Activated T-helper 1 cell treated with anti-CD3 and anti-CD28 coated beads, Interleukin-2, amount 50 U/mL, for 16 hours (primary cell): ENCODE results near the gene PFKFB2.
A peak's percentile ranks its signal among the peaks of the same experiment; 100 is the strongest.
"Not testable (repeated sequence)": the region's sequence is repeated elsewhere in the genome, so short reads cannot be mapped to it uniquely, and the experiment has no call there.

Experiments
- DNase-seq, 2 donors: peaks; one replicate each; pipeline ENCODE4 v3.0.0-alpha.2; 2020; ENCODE audit warnings: low read depth in 1 of 2, low spot score in 1 of 2

PFKFB2 gene

DNA sequence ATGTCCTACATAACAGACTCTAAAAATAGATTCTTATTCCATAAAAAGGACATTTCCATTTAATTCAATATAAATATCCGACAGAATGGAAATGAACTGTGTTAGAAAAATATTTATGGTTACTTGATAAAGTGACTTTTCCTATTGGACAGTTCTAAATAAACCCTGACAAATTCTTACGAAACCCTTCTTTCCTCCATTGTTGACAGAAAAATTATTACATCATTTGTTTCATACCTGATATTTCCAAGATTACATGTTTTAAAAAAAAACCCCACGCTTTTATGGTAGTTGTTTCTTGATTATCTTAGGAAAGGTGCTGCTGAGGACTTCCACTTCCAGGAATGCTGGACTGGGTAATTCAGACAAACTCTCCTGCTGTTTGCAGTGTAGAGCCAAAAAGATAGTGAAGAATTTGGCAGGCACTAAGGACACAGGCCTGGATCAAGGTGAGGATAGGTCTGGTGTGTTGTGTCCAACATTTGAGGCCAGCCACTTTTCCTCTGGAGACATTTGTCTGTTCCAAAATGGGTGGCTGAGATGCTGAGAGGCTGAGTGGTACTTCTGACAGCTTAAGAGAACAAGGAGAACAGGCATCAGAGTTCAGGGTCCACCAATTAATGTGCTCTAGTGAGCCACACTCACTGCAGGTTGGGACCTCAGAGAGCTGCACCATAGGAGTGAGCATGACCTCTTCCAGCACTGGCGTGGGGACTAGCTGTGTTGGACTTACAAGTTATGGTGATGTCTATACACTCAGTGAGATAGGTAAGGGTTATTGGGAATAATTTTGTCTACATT, 13.5 kb upstream of the PFKFB2 start:
- DNase-seq, result no peak

DNA sequence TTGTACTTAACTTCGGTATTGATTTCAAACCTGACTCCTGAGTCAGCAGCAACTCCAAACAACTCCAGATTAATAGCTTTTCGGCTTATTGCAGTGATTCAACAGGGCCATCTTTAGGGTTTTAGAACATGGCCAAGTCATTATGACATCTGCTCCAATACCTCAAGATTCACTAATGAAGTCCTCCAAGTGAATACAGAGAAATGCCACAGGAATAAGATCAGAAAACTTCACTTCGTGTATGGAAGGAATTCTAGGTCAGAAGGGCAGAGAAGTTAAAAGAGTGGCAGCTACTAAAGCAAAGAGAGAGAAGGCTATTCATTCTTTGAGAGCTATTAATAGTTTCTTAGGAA, 12.9 kb upstream of the PFKFB2 start:
- DNase-seq, result no peak

DNA sequence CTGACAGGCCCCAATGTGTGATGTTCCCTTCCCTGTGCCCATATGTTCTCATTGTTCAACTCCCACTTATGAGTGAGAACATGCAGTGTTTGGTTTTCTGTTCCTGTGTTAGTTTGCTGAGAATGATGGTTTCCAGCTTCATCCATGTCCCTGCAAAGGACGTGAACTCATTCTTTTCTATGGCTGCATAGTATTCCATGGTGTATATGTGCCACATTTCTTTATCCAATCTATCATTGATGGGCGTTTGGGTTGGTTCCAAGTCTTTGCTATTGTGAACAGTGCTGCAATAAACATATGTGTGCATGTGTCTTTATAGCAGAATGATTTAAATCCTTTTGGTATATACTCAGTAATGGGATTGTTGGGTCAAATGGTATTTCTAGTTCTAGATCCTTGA, 11.7 kb upstream of the PFKFB2 start:
- not testable (repeated sequence) for DNase-seq

DNA sequence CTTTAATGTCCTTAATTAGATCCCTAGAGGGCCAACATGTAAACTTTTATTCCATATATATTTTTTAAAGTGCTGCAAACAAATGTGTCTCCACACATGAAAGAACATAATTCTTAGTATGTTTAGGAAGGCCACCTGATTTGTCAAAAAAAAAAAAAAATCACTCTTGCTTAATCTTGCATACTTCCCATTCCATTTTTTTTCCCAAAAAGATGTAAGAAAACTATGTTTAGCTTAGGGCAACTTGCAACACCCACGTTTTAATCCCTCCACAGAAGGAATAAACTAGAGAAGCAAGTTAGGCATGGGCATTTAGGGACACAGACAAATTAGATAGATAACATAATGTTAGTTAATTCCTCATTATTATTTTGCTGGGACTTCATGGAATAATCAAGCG, 7.6 kb upstream of the PFKFB2 start:
- no peak for DNase-seq

DNA sequence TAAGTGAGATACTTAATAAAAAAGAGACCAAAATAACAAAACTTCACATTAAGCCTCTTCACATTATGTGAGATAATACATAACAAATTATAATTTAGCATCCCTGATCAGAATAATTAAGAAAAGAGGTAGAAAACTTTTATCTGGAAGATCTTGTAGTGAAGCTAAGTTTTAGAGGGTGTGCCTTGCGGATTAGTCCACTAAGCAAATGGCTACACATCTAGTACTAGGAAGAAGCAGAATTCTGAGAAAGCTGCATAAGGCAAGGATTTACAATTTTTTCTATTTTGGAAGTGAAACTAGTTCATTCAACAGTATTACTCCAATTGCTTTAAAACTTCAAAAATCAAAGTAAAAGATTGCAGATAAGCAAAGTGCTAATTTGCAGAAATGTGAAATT, 5.6 kb upstream of the PFKFB2 start:
- DNase-seq, result no peak

DNA sequence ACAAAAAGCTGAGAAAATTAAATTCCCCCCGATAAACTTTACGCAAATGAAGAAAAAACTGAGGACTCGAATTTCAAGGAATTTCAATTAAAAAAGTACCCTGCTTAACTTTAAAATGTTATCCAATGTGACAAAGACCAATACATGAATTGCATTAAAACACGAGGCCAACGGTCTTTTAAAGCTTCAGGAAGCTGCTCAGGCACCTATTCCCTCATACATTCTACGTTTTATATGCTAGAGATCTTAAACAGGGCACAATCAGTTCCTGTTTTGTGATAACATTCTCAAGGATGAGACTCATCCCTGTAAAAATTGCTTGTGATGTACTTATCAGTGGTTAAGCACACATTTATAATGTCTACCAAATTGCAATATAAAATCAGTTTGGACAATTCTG, 5.0 kb upstream of the PFKFB2 start:
- DNase-seq, result no peak

DNA sequence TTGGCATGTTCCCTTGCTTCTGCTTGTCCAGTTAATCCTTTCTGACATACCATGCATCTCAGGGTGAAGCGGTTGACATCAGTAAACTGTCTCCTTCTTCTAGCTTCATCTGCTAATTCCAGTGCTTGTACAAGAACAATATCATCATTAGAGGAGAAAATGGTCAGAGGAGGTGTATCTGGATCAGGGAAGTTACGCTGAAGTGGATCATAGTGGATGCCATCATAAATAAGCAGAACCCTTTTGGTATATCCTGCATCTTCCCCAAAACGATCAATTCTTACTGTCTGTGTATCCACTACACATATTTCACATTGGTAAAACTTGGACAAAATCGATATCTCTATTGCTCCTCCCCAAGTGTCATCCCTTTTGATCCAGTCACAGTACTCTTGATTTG, 4.0 kb upstream of the PFKFB2 start:
- no peak for DNase-seq

DNA sequence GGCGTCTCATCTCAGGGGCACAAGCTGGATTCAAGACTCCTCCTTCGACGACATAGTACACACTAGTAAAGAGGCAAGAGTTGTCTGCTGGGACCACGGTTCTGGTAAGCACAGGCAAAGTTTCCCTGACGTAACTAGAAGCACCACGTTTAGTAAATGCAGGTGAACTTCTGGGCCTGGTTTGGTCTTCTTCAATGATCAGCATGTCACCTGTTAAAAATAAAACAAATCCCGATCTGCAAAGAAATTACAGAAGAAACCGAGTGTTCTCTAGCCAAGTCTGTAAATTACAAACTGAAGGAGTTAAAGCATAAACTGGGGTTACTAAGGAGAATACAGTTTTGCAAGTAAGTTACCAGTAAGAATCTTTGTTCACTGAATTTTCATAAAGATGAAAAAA, 3.6 kb upstream of the PFKFB2 start:
- DNase-seq, result no peak

DNA sequence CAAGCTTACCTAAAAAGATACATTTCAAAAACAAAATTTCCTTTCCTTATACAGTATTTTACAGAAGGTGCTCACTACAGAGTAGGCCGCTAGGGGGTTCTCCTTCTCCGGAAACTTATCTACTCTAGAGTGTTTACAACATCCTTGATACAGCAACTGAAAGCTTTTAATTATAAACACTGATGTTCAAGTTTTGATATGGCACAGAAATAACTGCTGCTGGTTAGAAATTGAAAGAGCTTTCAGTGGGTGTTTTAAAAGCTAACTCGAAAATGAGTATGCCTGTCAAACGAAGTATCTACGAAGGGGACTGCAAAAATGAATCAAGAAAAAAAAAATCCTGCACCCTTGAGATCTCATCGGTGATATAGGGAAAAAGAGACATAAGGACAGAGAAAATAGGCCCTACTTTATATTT, 3.1 kb upstream of the PFKFB2 start:
- DNase-seq, result peak in 1 of 2 donors; percentile 29

DNA sequence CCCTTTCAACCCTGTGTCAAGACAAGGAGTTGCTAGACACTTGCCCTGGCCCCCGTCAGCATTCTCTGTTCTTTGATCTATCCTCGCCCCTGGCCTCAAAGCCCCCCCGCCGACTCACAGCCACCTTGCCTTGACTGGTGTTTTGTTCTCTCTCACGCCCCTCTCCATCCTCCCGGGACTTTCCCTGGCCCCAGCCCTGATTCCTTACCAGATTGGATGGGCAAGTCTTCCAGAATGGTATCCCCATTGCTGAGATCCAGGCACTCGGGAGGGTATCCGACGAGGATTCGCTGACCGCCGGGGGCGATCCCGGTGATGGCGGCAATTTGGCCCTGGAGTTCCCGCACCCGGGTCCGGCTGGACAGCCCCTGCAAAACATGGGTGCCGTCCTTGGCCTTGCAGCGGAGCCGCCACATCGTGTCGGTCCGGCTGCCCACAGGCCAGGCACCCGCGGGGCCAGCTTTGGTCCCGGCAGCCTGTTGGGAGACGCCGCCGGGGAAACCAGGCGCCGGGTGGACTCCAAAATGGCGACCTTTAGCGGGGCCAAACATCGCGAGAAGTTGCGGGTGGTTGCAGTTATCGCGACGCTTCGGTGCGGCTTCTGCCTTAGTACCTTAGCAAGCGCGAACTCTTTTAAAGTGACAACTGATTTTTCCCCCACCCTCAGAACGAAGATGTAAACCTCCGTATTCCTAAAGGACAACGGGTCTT, 2.4 kb upstream of the PFKFB2 start:
- peak; percentile 67 to 78 for DNase-seq

DNA sequence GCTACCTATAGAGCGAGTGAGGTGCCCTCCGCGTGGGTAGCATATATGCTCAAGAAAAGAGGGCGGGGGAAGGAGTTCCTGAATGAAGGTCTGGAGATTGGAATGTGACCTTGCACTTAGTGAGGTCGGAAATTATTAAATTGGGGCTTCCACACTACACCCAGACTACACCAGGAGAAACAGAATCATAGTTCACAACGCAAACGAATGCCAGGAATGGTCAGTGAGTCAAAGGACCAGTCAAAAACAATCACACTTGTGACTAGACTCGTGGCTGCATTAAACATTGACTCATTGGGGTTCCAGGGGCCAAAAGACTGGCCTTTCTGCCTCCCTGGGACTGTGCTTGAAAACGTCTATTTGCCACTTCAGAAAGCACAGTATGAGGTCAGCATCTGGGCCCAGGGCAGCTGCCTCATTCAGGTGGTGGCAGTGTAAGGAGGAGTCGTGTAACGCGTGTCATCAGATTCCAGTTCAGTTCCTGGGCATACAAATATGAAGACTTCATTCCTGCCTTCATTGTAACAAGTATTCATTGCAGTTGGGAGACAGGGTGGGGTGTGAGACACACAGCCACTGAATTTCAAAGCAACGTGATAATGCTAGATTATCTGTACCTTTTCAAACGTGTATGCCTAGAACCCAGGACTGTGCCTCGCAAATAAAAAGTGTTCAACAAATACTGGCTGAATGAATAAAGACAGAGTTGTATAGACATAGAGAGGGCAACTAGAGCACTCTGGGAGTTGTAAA, 1.7 kb upstream of the PFKFB2 start, which contains the start of gene YOD1:
Gene YOD1 (minus strand): TSS at position 18 of the 753 bp plus-strand sequence. CDS start 178 bp downstream, outside the sequence.
- no peak for DNase-seq

DNA sequence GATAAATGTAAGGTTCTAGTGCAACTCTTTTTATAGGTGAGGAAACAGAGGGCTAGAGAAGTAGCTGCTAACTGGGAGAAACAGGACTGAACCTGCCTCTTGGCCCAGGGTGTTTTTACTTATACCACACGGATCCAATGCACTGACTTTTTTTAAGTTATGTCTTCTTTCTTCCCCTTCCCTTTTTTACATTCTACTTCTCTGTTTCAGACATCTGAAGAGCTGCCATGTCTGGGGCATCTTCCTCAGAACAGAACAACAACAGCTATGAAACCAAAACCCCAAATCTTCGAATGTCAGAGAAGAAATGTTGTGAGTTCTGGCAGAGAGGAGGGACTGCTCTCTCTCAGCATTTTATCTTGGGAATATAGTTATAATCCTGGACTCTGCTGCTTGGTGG, 1.4 kb downstream of the PFKFB2 start:
- DNase-seq, result no peak

DNA sequence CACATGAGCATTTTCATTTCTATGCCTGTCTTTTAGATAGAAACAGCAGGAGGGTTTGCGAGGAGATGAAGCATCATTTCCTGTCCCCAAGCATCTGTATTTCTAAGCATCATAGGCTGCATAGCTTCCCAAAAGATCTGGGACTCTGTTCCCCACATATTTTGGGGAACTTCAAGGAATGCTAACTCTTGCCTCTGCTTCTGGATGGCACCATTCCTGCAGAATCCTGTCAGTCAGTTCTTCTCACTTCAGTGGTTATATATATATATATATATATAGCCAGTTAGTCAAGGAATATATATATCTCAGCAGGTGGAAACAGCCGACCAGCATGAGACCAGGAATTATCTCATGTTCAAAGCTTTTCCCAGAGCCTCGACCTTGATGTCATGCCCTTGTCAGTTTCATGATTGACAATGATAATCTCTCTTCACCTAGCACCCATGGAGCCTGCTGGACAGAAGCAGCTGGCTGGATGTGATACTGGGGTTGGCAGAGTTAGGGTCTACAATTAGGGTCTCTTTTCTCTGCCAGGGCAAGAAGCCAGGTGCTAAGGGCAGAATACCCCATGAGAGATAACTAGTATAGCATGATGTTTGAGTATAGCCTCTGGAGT, 2.4 kb downstream of the PFKFB2 start:
- DNase-seq, result no peak

DNA sequence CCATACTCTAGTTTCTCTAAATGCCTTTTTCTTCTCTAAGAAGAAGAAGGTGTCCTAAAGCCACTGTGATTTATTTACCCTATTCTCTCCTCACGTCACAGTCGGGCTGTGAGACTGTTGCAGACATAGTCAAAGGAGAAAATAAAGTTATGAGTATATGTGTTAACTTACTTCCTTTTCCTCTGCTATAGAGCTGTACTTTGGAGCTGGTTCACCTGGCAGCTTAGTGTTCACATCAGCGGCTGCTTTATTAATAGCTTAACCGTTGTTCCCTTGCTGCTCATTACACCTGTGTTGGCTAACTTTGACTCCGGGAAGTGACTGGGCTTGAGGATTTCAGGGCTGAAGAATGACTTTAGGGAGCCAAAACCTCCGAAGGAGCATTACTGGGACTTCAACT, 3.6 kb downstream of the PFKFB2 start:
- no peak for DNase-seq

DNA sequence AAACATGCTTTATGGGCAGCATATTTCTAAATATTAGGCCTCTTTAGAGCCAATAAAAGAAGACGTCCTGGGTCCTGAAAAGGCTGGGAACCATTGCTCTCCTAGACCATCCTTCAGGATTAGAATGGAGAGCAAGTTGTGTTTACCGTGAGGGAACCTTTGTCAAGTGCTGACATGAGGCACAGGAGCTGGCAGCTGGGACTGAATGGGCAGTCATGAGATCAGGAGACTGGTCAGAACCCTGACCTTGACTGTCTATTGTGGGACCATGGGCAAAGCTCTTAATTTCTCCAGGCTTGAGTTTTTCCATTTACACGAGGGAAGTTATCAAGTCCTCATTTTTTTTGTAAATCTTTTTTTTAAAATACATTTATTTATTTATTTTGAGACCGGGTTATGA, 5.2 kb downstream of the PFKFB2 start:
- no peak for DNase-seq

DNA sequence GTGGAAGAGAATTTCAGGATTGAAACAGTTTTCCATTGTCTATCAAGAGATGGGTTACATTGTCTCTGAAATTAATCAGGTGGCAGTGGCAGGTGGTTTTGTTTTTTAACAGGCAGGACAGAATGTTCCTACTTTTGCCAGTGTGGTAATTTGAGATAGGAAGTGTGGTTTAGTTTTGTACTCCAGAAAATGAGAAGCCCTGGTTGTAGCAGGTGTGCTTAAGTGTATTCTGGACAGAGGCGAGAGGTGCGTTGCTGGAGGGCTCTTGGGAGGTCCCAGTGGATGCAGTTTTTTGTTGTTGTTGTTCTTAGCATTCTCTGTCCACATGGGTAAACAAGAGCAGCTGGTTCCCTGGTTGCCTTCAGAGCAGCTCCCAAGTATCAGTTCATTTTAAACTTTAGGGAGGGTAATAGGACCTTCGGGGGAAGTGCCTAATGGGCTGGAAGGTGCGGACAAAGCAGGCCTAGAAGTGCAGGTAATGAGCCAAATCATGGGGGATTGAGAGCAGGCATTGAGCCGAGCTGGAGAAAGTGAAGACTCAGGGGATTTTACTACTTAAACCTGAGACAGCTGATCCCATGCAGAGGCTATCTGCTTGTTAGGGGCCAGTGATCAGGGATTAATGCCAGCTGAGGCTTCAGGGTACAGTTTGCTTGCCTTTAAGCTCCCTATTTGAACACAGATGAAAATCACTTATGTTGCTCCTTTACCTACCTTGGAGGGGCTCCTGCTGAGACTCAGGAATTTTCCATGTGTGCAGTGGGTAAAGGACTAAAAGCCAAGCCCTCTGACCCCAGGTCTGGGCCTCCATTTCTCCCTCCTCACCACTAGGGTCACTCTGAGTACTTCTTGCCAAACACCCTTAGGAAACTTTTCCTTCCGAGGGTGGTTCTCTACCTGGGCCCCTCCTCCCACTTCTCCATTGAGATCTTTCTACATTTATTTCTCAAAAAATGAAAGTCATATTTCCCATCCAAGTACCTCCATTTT, 6.1 kb downstream of the PFKFB2 start:
- no peak for DNase-seq

DNA sequence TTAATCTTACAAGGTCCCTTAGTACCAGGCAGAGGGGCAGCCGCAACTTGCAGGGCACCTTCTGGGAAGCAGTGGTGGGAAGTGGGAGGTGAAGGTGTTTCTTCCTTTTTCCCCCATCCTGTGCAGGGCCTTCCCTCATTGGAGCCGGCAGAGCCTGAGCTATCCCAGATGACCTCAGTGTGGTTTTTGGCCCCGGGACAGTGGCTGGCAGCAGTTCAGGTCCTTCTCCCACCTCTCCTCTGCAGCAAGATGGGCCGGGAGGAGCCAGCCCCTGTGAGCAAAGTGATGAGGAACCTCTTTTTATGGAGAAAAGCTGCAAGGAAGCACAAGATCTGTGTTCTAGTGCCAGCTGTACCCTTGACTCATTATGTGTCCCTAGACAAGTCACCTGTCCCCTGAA, 6.8 kb downstream of the PFKFB2 start:
- no peak for DNase-seq

DNA sequence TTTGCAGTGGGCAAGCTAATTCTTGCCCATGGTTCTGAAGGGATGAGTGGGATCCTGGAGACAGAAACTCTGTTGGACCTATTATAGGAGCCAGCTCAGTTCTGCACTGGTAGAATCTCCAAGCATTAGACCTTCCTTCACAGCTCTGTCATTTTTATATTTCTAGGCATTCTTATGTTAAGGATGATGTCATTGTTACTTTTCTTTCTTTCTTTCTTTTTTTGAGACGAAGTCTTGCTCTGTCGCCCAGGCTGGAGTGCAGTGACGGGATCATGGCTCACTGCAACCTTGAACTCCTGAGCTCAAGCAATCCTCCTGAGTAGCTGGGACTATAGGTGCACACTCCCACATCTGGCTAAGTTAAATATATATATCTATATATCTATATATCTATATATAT, 7.5 kb downstream of the PFKFB2 start:
- DNase-seq, result no peak

DNA sequence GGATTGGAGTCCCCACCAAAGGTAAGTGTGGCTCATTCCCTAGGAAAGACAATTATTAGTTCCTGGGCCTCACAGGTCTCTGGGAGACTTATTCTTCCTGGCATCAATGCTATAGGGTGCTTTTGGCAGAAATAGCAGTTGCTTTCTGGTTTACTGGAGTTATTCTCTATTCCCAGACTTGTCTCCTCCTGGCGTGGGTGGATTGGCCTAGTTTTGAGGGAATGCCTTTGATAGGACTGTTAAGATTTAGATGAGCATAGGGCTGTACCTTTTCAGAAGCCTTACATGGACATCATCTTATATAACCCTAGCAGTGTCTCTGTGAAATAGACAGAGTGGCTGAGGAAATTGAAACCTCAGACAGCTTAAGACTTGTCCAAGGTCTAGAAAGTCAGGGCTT, 9.0 kb downstream of the PFKFB2 start:
- DNase-seq, result no peak

DNA sequence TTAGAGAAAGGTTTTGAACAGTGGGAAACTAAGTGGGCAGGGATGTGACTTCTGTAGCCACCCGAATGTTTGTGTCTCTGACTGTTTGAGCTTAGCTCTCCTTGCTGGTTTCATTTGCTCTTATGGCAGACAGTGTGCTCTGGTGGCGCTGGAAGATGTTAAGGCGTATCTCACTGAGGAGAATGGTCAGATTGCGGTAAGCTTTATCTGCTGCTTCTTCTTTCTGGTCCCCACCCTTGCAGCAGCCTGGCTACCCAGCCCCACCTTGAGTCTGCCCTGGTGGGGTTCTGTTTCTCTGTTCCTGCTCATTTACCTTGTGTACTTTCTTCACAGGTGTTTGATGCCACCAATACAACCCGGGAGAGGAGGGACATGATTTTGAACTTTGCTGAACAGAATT, 9.9 kb downstream of the PFKFB2 start:
- no peak for DNase-seq
